ENCODE results near the gene TMEM229B.

Gene TMEM229B

DNA sequence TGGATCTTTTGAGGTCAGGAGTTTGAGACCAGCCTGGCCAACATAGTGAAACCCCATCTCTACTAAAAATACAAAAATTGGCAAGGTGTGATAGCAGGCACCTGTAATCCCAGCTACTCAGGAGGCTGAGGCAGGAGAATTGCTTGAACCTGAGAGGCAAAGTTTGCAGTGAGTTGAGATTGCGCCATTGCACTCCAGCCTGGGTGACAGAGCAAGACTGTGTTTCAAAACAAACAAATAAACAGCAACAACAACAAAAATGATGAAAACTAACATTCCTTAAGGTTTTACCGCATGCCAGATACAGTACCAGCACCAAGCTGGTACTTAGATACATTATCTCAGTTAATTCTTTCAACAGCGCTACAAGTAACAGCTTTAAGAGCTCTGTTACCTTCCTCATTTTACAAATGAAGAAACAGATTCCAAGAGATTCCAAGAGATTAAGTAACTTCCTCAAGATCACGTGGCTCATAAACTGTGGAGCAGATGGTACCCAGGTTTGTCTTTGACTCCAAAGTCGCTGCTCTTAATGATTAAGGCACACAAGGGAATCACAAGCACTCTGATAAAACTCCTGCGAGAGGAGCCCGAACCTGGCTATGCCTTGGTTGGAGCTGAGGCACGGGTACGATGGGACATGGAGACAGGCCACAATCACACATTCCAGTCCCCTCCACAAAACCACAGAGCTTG is 58.9 kb downstream of the TMEM229B start:
- no peak for DNase-seq (ENCODE audit: low read depth)
- no peak overlapping the region for H3K4me3 ChIP-seq (ENCODE audit: low read depth, low read length)
- TF ChIP-seq, protein P1, sequence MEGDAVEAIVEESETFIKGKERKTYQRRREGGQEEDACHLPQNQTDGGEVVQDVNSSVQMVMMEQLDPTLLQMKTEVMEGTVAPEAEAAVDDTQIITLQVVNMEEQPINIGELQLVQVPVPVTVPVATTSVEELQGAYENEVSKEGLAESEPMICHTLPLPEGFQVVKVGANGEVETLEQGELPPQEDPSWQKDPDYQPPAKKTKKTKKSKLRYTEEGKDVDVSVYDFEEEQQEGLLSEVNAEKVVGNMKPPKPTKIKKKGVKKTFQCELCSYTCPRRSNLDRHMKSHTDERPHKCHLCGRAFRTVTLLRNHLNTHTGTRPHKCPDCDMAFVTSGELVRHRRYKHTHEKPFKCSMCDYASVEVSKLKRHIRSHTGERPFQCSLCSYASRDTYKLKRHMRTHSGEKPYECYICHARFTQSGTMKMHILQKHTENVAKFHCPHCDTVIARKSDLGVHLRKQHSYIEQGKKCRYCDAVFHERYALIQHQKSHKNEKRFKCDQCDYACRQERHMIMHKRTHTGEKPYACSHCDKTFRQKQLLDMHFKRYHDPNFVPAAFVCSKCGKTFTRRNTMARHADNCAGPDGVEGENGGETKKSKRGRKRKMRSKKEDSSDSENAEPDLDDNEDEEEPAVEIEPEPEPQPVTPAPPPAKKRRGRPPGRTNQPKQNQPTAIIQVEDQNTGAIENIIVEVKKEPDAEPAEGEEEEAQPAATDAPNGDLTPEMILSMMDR (IDR thresholded peaks at IDR 0.05; ENCODE audit: insufficient read depth, low read depth, low read length, missing control alignments) = no peak

DNA sequence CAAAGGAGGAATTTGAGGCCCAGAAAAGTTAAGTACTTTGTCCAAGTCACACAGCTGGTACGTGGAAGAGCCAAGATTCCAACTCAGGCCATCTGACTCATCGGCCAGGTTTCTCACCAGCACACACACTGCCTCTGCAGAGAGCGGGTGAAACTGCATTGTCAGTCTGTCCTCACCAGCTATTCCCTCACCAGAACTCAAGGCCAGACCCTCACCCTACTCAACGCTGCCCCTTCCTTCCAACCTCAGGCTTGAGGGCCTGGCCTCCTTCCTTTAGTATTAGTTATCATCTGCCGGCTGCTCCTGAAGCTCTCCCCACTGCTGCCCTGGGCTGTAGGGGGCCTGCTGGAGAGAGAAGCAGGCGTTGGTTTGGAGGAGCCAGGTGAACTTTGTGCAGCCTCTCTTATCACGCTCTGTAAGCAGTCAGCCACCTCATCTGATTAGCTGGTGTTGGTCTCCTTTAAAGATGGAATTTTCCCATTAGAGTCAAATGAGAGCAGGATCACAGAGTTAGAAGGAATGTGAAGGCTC is 60.0 kb downstream of the TMEM229B start:
- DNase-seq (ENCODE audit: low read depth) = no peak
- no peak overlapping the region for H3K4me3 ChIP-seq (ENCODE audit: low read depth, low read length)
- TF ChIP-seq, protein P1 (IDR thresholded peaks at IDR 0.05; ENCODE audit: insufficient read depth, low read depth, low read length, missing control alignments) = no peak

DNA sequence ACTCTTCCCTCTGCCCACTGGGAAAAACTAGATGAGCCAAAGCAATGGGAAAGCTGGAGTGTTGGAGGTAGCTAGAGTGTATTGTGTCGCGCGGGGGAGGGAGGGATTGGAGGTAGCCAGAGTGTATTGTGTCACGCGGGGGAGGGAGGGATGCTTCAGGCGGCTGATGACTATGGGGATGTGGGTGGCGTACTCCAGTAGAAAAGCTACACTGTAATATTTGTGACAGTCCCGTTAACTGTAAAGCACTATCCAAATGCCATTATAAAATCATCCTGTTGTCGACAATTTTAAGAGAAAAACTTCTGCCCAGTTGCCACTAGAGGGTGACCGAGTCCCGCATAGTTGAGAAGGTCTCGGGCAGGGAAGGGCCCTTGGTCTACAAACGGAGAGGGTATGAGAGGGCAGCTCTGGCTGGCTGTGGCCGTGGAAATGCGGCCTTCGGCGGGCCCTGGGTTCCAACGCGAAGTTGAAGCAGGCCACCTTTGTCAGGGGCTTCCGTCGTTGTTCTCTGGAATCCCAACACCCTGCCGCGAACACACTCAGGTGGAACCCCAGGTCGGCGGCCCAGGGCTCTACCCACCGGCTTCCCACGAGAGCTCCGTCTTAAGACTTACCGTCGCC is 61.4 kb downstream of the TMEM229B start:
- DNase-seq (ENCODE audit: low read depth) = peak; percentile 87
- TF ChIP-seq, protein P1 (IDR thresholded peaks at IDR 0.05; ENCODE audit: insufficient read depth, low read depth, low read length, missing control alignments) = peak; percentile 82
- no peak overlapping the region for H3K4me3 ChIP-seq (ENCODE audit: low read depth, low read length)

DNA sequence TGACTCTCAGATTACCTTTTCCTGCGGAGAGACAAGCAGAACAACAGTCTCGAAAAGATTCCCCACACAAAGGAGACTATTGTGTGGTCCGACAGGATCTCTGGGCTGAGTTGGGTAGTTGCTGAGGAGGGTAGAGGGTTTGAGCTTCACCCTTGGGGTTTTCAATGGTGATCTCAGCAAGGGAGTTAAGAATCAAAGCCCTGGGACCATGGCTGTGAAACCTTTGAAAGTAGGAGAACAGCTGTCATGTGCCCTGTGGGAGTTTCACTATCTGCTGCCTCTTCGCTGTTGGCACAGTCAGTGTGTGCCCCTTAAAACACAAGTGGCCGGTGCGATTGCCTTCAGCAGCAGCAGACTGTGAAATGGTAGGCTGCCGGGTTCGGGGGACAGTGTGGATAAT is 62.4 kb downstream of the TMEM229B start:
- TF ChIP-seq, protein P1 (IDR thresholded peaks at IDR 0.05; ENCODE audit: insufficient read depth, low read depth, low read length, missing control alignments) = no peak
- H3K4me3 ChIP-seq (ENCODE audit: low read depth, low read length) = no peak overlapping the region
- DNase-seq (ENCODE audit: low read depth) = no peak

DNA sequence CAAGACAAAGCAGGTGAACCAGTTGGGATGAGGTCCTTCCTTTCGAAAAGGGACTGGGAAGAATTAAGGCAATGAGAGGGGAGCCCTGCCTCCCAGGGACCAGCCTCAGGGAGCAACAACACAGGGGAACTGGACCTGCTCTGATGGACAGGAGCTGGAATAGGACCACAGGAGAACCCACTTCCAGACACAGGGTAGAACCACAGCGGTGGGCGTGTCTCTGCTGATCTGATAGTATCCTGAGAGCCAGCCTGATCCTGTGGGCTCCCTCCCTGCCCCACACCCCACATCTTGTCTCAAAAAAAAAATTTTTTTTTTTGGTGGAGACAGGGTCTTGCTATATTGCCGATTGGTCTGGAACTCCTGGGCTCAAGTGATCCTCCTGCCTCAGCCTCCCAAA is 62.9 kb downstream of the TMEM229B start:
- H3K4me3 ChIP-seq (ENCODE audit: low read depth, low read length) = no peak overlapping the region
- TF ChIP-seq, protein P1 (IDR thresholded peaks at IDR 0.05; ENCODE audit: insufficient read depth, low read depth, low read length, missing control alignments) = no peak
- DNase-seq (ENCODE audit: low read depth) = no peak

DNA sequence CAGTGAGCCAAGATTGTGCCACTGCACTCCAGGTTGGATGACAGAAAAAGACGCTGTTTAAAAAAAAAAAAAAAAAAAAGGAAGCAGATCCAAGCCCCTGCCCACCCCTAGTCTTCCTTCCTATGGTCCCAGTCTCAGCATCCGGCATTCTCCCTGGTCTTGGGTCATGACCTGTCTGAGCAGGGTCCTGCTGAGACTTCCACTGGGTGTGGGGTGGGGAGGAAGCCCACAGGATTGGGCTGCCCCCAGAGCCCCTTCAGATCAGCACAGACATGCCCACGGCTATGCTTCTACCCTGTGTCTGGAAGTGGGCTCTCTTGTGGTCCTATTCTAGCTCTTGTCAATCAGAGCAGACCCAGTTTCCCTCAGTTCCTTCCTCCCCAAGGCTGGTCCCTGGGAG is 64.0 kb downstream of the TMEM229B start:
- DNase-seq (ENCODE audit: low read depth) = no peak
- no peak overlapping the region for H3K4me3 ChIP-seq (ENCODE audit: low read depth, low read length)
- TF ChIP-seq, protein P1 (IDR thresholded peaks at IDR 0.05; ENCODE audit: insufficient read depth, low read depth, low read length, missing control alignments) = no peak
